ENCODE measurements around the gene CCNI.
"Not testable (repeated sequence)": the region's sequence is repeated elsewhere in the genome, so short reads cannot be mapped to it uniquely, and the experiment has no call there.

Gene CCNI, protein sequence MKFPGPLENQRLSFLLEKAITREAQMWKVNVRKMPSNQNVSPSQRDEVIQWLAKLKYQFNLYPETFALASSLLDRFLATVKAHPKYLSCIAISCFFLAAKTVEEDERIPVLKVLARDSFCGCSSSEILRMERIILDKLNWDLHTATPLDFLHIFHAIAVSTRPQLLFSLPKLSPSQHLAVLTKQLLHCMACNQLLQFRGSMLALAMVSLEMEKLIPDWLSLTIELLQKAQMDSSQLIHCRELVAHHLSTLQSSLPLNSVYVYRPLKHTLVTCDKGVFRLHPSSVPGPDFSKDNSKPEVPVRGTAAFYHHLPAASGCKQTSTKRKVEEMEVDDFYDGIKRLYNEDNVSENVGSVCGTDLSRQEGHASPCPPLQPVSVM

DNA sequence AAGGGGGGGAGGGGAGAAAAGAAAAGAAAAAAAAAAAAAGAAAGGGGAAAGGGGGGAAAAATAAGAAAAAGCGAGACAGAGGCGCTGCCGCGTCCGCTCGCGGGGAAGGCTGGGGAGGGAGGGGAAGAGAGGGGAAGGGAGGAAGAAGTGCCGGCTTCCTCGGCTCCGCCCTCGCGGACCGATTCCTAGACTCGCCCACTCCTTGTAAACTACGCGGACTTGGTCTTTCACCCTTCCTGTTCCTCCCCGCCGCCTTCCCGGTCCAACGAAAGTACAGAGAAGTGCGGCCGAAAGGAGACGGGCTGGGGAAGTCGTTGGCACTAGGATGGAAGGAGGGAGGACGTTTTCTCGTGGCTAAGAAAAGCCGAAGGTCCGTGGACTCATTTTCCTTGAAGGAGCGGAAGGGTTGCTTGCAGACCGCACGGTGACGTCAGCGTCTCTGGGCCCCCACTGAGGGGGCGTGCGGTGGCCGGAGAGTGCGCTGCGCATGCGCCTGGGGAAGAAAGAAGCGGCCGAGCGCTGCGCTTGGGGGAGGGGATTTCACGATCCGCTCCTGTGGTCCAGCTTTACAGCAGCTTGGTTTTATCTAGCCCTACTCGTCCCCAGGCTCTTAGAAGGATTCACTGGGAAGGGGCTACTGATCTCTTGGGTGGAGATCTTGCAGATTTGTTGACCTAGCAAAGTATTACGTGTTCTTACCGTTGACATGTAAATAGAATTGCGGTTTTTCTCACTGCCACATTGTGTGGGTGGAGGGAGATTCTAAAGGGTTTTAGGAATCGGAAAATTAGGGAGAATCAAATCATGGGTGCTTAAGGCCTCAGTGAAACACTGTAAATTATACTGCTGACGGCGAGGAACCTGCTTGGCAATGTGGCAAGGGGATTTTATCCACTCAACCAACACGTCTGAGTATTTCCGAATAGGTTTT lies at the start of gene CCNI:
CCNI (minus strand) TSS at position 121 of the 931 bp plus-strand sequence. CDS start 9,627 bp downstream, outside the sequence.
- peak; percentile 98 for DNase-seq

DNA sequence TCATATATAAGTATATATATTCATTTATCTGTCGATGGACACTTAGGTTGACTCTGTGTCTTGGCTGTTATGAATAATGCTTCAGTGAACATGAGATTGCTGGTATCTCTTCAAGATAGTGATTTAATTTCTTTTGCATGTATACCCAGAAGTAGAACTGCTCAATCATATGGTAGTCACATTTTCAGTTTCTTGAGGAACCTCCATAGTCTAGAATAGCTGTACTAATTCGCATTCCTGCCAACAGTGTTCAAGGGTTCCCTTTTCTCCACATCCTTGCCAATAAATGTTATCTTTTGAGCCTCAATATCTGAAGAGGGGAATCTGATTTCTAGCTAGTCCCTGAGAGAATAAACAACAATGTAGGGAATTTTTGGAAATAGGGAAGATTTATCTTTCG lies 48.8 kb upstream of the CCNI start:
- no peak for DNase-seq

DNA sequence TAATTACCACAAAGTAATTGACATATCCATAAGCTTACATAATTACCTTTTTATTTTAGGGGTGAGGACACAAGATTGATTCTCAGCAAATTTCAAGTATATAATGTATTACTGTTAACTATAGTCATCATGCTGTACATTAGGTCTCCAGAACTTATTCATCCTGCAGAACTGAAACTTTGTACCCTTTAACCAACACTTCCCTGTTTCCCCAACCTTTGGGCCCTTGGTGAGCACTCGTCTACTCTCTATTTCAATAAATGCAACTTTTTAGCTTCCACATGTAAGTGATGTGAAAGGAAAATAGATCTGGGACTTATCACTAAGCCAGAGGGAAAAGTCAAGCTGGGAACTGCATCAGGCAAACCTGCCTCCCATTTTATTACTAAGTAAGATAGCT lies 47.6 kb upstream of the CCNI start:
- DNase-seq, result no peak

DNA sequence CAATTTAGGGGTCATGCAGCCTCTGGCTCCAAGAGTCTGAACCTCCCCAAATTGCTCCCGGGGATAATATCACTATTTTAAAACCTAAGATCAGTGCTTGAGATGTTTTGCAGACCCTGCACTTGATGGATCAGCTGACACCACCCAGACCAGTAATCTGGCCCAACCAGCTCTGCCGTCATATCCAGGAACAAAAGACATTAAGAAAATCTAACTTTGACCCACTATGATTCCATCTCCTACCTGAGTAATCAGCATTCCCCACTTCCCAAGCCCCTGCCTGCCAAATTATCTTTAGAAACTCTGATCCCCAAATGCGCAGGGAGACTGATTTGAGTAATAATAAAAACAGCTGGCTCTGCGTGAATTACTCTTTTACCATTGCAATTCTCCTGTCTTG lies 46.9 kb upstream of the CCNI start:
- no peak for DNase-seq

DNA sequence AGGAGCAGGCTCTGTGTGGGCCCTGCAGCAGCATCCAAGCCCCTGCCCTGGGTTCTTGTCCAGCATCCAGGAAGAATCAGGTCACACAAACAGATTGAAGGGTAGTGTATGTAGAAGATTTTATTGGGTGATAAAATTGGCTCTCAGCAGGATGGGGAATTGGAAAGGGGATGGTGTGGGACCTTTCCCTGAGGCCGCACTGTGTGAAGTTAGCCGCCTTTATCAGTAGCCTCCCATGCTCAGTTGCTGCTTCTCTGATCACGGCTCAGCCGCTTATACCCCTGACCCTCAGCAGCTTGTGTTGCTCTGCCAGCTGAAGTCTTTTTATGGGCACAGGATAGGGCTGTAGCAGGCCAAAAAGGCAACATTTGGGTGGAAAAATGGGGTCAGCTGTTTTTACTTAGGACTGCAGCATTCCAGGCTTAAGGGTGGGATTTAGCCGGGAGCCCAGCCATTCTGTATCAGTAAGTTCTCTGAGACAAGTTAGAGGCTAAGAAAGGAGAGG lies 46.0 kb upstream of the CCNI start:
- DNase-seq, result peak; percentile 19

DNA sequence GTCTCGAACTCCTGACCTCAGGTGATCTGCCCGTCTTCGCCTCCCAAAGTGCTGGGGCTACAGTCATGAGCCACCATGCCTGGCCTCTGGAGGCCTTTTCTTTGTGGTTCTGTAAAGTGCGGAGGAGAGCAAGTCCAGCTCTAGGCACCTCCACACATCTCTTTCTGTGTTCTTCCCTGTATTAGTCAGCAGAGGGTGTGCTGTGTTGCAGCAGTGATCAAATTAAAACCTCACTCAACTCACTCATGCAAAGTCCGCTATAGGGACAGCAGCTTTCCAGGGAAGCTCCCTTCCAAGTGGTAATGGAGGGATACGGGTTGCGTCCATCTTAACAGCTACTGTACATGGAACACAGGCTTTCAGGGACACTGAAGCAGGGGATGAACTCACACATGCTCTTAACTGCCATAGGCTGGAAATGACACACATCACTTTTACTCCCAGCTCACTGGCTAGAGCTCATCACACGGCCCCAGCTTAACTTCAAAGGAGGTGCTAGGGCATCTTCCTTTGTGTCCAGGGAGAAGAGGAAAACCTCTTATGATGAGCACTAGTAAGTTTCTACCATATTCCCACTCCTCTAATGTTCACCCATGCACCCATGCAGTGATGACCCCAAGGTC lies 45.2 kb upstream of the CCNI start:
- no peak for DNase-seq

DNA sequence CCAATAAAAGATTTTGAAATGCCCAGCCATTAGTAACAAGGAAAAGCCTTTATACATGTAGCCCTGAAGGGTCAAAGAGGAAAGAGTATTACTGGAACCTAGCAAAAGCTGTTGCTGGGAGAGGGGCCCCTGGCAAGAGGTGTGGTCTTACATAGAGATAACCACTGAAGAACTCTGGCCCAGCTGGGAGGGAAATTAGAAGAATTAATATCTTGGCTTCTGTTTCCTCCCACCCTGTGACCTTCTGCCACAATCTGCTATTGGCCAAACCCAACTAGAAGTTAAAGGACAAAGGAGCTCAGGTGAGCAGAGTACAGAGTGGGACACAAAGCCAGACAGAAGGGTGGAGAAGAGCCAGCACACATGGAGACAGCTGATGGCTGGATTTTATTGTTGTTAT lies 41.9 kb upstream of the CCNI start:
- no peak for DNase-seq

DNA sequence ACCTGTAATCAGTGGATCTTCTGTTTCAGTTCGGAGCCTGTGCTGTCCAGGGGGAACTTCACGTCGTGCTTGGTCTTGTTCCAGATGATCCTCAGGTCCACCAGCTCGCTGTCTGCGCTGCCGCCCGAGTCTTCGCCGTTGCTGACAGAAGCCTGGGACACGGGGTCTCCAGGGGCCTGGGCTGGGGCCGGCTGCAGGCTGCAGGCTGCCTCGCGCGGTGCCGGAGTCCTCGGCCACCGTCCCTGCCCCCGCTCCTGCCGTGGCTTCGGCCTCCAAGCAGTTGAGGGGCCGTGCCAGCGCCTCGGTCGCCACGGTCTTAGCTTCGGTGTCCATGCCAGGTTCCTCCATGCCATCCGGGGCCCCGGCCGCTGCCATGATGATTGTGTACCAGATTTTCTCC lies 37.3 kb upstream of the CCNI start:
- no peak for DNase-seq

DNA sequence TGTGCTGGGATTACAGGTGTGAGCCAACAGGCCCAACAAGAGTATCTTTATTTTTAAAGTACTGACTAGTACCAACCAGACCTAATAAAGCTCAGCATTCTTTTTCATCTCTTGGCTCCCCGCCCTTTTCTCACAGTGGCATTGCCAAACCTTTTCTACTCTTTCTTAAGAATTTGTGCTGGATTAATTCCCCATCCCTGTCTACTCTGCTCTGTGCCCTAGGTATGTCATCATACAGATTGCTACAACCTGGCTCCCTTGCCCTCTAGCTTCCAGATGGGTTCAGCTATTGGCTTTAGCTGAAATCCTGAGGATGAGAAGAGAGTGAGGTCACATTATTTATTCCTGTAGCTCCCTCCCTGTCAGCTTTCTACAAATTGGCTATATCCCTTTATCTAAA lies 34.9 kb upstream of the CCNI start:
- DNase-seq, result no peak

DNA sequence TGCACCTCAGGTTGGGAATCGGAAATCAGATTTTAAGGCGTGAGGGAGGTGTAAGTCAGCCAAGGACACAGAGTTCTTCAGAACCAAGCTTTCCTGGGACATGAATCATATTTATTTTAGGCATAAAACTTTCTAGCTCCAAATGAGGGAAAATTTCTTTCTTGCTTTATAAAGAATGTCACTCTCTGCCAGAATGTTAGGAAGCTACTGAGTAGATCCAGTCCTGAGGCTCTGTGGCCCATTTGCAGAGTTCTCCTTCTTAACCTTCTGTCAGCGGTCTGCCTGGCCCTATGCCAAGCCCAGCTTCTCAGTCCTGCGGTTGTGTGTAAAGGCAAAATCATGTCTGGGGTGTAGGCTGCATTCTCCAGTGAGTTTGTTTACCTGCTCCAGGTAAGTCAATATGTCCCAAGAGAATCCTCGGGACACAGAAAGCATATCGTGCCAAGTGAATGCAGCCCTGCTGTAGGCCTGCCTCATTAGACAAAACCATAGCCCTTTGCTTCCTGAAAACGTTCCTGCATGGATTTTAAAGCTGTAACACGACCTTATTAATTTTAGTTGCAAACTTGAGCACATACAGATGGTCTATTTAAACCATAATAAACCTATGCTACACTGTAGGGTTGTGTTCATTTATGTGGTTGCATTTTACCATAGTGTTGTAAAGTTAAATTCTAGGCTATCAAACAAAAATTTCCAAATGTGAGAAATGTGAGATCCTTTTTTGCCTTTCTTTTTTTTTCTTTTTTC lies 29.2 kb upstream of the CCNI start:
- peak; percentile 69 for DNase-seq

DNA sequence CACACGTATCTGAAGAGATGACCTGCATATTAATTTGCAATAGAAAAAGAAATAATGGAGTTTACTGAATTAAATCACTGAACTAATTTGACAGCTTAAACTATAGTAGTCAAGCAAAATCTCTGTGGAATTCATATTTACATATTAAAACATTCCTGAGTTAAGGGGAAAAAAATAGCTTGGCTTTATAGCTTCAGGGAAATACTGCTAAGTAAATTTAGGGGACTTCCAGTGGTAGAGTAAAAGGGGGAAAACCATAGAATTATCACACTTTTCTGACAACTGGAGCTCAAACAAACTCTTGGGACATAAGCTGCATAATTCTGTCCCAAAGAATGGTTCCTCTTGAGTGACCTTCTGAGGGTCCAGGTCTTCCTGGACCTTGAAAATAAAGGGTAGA lies 28.6 kb upstream of the CCNI start:
- no peak for DNase-seq

DNA sequence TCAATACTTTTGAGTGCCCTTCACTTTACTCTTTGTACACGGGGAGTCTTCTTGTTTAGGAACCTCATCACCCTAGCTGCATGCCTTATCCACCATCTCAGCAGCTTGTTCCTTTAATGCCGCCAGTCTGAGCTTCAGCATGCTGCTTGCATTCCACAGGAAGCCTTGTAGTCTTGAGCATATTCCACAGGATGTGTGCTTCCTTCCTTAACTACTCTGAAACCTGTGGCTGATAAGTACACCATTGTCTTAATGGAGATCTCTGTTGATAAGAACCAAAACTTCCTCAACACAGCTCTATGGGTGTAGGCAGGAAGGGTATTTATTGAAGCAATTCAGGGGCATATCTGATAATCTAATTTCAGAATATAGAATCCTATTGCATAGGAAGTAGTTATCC lies 24.4 kb upstream of the CCNI start:
- no peak for DNase-seq

DNA sequence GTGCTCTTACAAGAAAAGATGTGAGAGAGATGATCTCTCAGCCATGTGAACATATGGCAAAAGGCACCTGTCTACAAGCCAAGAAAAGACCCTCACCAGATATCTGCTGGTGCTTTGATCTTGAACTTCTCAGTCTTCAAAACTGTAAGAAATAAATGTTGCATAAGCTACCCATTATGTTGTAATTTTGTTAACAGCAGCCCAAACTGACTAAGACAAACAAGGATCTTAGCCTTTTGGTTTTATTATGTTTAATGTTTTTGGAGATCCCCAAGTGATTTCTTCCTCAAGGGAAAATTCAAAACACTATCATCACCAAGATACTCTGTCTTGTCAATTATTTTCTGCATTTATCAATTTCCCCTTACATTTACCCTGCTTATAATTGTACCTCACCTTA lies 21.8 kb upstream of the CCNI start:
- DNase-seq, result no peak

DNA sequence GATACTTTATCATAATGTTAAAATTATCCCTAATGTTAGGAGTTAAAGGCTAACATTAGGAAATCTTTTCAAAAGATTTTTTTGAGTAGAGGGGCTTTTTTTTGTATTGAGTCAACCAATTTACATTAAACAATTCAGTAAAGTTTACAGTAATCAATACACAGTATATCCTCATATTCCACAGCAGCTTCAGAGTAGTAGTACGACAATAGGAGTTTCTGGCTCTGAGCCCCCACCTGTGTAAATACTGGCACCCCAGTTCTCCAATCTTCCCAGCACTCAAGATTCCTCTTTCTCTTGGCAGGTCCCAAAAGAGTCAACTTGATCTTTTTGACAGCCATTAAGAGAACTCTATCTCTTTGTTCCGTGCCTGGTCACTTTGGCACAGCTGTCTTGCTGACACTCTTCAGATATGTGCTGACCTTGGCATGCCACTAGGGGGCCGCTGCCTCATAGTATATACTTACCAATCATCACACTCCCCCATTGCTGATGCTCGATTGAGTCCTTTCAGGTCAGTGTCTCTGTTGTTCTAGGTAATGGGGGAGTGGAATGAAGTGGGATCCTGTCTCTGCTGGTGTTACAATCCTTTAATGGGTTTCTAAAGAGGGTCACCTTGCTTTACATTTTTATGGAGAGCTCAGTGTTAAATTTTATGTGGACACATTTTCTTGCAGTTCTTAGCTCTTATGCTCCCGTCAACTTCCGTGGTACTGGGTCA lies 19.5 kb upstream of the CCNI start:
- DNase-seq, result peak; percentile 80

DNA sequence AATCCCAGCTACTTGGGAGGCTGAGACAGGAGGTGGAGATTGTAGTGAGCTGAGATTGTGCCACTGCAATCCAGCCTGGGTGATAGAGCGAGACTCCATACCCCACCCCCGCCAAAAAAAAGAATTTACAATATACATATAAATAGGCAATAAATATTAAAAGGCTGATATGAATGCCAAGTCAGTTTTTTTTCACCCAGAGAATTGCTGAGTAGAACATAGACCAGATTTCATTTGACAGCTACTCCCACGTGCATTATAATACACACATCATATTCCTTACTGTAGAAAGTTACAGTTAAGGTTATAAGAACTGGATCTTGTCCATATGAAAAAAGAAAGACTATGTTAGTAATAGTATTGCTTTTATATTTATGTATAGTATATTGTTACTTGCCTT lies 18.7 kb upstream of the CCNI start:
- no peak for DNase-seq

DNA sequence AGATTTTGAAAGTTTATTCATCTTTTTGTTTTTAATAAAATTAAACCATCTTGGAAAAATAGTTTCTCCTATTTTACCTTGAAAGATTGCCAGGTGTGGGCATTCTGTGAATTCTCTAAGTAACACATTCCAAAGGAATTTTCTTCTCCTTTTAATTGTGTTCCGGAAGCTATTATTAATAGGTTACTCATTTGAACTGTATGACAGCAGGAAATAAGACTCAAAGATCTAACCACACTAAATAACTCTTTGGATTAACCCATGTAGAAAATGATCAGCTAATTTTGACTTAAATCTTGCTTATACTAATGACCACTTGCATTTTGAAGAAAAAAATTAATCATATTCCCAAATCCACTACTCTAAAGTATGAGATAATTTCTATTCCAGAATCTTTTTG lies 17.6 kb upstream of the CCNI start:
- no peak for DNase-seq

DNA sequence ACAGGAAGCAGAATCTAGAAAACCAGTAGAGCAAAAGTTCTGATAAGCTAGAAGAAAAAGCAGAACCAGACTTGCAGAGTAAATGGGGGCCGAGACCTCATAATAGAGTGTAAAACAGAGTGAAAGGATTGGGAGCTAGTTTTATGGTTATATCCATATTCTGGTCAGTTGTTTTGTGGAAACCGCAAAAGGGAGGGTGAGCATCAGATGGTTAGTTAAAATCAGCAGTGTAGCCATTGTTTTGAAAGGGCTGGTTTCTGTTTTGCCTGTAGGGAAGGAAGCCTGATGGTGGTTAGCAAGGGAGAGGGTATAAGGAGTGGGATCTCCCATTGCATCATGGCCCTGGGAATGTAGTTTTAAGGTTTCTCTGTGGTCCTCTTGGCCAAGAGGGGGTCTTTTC lies 17.2 kb upstream of the CCNI start:
- DNase-seq, result no peak

DNA sequence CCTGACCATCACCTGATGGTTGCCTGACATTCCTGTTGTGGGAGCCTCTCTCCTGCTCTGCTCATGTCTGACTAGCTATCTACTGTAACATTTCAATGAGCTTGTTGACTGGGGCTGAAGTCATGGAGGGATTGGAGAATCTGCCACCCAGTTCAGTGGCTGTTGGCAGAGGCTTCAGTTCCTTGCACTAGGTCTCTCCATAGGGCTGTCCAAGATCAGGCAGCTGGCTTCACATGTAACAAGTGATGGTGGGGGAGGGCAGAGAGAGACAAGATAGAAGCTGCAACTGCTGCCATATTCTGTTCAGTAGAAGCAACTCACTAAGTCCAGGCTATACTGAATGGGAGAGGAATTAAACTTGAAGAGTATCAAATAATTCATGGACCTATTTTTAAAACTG lies 14.1 kb upstream of the CCNI start:
- DNase-seq, result peak; percentile 42

DNA sequence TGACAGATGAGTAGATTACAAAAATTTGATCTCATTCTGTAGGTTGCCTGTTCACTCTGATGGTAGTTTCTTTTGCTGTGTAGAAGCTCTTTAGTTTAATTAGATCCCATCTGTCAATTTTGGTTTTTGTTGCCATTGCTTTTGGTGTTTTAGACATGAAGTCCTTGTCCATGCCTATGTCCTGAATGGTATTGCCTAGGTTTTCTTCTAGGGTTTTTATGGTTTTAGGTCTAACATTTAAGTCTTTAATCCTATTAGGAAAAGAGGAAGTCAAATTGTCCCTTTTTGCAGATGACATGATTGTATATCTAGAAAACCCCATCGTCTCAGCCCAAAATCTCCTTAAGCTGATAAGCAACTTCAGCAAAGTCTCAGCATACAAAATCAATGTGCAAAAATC lies 11.2 kb upstream of the CCNI start:
- DNase-seq, result not testable (repeated sequence)

DNA sequence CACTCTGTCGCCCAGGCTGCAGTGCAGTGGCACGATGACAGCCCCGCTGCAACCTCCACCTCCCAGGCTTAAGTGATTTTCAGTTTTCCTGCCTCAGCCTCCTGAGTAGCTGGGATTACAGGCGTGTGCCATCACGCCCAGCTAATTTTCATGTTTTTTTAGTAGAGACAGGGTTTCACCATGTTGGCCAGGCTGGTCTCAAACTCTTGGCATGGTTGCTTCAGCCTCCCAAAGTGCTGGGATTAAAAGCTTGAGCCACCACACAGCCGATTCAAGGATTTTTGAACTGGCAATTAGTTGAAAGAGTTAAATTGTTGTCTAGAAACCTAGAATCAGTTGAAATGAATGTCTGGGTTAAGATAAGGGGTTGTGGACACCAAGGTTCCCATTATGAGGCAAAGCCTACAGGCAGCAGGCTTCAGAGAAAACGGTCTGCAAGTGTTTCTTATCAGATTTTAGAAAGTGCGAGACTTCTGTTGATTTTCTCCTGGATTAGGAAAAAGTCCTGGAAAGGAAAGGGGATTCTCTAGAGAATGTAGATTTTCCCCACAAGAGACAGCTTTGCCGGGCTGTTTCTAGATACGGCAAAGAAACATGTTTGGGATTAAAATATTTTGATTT lies 8.3 kb upstream of the CCNI start:
- DNase-seq, result no peak

DNA sequence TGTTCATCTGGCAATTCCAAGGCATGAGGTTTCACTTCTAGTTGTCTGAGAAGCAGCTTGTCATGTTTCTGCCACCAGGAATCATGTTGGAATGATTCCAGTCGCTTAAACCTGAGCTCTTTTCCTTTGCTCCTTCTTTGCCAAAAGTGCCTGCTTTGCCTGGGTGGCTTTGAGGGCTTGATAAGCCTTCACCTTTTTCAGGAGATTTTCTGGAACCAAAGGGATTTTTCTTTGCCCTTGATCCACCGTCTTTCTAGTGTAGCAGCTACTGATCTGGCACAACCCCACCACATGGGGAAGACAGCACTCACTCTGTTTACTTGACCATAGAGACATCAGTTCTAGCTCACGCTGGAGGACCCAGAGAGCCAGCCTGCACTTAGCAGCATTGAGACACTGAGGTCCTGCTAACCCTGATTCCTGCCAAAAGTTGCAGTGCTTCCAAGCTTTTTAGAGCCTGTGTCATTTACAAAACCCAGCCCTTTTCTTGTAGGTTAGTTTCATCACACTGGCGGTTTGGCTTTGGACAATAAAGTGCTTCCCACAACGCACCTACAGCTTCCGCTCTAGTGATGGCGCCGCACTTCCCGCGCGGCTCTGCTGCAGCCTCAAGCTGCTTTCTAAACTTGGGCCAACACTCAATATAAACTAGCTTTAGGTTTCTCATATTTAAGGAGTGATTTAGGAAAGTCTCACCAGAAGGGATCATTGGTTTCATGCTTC lies 7.3 kb upstream of the CCNI start:
- DNase-seq, result no peak

Measured in femur (tissue), 1 donor.